ENCODE data around the gene DSN1.

Gene DSN1

GRCh38 chr20:36754656-36755222 is 18.8 kb downstream of the DSN1 start:
- DNase-seq (ENCODE audit: low spot score): peak; percentile 58

- no peak for DNase-seq (ENCODE audit: low spot score)
These were observed 21.0 kb downstream of the DSN1 start for GRCh38 chr20:36752582-36752981.

DNA sequence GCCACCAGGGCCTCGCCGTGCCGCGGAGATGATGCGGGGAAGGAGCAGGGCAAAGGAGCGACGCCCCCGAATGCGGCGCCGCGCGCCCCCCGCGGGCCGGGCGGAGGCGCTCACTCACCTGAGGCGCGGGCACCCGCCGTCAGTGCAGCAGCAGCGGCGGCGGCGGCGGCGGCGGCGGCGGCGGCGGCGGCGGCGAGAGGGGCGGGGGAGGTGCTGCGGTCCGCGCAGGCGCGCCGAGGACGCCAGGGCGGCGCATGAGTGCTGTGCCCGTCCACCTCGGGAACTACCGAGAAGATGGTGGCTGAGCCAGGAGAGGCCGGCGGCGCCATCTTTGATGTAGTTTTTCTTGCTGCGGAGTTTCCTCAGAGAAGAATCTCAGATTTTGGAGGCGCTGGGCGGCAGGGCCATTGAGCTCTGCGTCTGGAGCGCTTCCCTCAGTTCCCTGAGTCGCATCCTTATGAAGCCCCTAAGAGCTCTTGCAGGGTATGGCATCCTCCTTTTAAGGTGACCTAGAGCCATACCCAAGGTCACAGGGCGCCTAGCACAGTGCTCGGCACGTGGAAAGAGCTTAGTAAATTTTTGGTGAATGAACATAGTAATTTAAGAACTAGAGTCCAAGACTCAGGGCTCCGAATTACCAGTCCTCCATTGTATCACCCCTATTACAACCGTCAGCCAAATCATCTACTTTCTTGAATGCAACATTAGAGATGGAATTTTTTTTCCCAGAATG is 27.5 kb downstream of the DSN1 start, which contains the start of gene NDRG3:
Gene NDRG3, minus strand, starts transcription at position 164 of the 733 bp plus-strand sequence. CDS start 24,355 bp downstream, outside the sequence.
- DNase-seq (ENCODE audit: low spot score): peak; percentile 95

DNA sequence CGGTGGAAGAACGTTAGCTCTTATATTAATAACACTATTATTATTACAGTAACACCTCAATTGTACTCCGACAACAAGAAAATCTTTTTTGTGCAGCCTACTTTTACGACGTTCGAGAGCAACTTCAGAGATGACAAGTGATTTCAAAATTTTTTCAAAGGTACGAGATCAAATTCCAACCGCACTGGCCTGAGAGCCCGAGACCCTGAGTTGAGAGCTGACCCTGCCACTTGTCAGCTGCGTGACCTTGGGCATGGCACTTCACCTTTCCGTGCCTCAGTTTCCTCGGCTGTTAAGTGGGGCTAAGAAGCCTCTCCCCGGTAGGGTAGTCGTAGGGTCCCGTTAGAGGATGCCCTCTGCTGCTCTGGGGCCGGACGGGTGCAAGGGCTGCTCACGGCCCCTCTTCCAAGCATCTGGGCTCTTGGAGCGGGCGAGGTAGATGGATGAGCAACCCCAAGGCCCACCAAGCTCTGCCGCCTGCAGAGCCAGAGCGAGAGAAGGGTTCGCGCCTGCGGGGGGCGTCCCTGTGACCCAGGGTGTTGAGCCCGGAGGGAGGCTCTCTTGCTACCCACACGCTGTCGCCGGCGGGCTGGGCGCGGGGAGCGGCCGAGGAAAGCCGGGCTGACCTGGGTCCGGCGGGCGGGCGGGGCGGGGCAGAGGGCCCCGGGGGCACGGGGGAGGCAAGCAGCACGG is 28.2 kb downstream of the DSN1 start:
- no peak for DNase-seq (ENCODE audit: low spot score)

DNA sequence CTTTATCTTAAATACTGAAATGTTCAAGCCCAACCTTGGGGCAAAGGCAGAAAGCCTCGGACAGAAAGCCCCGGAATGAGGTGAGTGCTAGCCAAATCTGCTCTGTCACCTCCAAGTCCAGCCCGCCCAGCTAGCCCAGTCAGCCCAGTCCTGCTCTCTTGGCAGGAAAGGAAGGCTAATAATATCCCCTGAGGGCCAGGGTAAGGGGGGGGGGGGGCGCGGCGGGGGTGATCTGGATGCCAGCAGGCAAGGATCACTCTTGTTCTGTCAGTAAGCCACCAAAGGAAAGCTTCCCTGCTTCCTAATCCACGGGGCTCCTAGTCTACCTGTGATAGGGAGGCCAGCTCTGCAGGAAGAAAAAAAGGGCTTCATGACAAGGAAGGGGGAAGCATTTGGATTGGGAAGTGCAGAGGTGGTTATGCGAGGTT is 28.8 kb downstream of the DSN1 start:
- DNase-seq (ENCODE audit: low spot score): peak; percentile 51

DNA sequence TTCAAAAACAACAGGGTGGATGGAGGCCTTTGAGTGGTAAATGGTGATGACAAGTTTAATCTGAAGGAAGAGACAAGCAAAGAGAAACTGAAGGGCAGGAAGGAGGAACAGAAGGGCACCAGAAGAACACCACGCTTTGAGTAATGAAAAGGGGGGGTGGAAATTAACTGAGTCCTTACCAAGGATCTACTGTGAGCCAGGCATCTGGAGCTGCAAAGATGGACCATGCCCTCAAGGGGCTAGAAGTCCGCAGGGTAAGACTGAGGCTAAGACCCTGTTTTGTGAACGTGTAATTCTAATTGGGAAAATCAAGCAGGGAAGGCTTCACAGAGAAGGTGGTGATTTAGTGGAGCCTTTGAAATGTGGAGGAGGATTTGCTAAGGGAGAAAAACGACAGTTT is 29.3 kb downstream of the DSN1 start:
- no peak for DNase-seq (ENCODE audit: low spot score)

DNA sequence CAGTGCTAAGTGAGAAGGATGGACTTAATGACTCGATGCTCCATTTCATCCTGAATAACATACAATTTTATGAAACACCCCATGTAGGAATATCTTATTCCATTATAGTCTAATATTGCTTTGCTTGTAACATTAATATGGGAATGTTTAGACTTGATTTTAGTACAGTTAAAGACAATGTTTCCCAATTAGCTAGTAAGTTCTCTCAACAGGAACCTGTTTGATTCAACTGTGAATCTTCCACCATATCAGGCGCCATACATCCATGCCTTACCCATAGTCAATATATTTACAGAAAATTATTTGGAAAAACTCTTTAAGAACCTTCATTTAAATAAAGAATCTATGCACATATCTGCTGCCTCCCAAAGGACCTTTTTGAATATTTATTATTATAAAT is 31.0 kb downstream of the DSN1 start:
- no peak for DNase-seq (ENCODE audit: low spot score)

DNA sequence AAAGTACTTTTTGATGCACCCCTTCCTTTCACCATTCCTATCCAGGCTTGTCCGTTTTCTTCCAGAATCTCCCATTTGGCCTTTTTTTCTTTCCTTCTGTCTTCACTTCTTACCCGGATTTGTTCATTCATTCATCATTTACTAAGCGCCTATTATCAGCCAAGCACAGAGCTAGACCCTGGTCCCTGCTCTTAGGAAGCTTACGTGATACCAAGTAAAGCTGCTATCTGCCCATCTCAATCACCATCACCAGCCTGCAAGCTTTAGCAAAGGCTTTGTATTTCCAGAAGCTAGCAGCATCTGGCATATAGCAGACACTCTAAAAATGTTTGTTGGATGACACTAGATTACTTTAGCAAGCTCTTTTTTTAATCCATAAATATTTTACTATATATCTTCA is 32.5 kb downstream of the DSN1 start:
- no peak for DNase-seq (ENCODE audit: low spot score)

DNA sequence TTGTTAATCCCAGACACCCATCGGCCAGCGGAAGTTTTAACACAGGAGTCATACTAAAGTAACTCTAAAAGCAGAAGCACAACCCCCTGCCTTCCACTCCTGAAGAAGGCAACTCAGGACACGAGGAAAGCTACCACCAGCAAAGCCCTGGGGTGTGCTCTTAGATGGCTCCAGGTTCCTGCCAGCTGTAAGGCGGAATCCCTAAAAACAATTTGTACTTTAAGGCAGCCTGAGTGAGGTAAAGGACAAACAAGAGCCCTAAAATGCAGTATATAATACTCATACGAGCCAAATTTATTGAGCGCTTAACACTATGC is 36.4 kb downstream of the DSN1 start:
- no peak for DNase-seq (ENCODE audit: low spot score)

DNA sequence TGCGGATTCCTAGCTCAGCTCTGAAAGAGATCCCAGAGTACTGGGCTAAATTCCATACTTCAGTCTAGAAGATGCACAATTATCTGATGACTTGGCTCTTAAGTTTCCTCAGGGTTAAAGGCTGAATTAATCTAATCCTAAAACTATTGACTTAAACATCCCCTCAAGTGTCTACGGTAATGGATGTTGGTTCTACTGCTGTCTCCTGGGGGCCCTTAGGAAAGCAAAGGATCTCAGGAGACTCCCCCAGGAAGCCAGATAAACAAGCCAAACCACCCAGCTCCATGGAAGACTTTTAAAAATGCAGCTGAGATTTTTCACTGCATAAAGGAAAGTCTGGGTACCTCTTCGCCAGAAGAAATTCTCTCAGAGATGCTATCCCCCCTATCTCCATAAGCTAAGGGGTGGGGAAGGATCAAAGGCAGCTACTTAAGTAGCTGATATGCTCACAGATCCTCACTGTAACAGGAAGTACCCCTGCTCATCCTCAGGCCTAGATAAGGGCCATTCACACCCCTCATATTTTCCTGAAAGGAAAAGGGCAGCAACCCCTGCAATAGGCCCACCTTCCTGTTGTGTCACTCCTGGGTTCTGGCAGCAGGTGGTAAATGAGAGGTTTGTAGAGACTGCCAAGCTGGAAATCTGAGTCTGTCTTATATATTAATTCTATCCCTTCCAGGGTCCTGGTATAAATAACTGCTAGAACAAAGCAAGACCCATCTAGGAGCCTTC is 36.9 kb downstream of the DSN1 start:
- no peak for DNase-seq (ENCODE audit: low spot score)

DNA sequence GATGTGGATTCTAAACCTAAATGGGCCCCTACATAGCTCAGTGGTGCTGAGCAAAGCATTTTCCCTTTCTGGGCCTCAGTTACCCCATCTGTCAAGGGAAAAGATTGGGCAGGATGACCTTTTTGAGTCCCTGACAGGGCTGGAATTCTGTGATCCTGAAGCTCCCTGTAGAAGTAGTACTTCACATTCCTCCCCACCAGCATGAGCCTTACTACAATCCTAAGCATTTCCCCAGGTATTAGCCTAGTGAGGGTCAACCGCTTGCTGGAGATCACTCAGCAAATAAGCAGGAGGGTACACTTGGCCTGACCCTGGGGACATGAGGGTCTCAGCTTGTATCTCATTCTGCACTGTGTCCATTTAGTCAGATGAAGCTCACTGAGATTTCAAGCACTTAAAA is 41.1 kb downstream of the DSN1 start:
- DNase-seq (ENCODE audit: low spot score): no peak

DNA sequence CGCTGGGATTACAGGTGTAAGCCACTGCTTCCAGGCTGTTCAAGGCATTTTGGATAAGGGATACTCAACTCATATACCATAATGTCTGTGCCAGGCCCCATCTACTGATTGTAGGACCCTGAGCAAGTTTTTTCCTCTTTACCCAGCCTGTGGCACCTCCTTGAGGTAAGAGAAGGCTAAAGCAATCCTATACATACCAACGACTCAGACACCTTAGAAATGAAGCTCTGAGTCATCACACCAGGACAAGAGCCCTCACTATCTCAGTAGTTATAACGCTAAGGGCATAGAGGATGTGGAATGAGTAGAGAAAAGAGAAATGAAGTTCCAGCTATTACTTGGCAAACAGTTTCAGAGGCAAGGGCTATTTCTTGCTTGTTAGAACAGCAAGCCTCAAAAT is 44.6 kb downstream of the DSN1 start:
- DNase-seq (ENCODE audit: low spot score): no peak

DNA sequence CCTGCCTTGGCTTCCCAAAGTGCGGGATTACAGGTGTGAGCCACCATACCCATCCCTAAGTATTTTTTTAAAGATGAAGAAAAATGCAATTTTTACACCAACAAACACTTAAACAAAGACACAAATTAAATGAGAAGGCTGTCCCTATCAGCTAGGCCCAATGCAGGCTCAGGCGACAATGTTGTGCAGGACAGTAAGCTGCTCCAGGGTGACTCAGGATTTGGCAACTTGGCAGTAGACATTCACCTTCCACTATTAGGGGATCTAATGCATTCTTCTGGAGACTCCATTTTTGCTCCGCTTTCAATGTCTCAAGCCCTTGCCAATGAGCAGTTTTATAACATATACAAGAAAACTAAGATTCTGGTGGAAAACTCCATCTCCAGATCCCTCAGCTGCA is 47.4 kb downstream of the DSN1 start:
- no peak for DNase-seq (ENCODE audit: low spot score)

DNA sequence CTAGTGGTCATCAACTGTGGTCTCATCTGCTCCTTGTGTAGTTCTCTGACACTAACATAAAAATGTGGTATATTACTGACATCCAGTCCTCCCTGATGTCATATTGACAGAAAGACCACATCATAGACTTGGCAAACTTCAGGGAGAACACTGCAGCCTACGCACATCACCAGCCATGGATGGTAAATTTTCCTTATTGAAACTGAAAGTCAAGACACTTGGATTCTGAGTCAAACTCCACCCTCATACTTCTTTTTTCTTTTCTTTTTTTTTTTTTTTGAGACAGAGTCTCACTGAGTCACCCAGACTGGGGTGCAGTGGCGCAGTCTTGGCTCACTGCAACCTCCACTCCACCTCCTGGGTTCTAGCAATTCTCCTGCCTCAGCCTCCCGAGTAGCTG is 53.1 kb downstream of the DSN1 start:
- no peak for DNase-seq (ENCODE audit: low spot score)

- DNase-seq (ENCODE audit: low spot score): no peak
These were observed 55.9 kb downstream of the DSN1 start for GRCh38 chr20:36717657-36718056.

- DNase-seq (ENCODE audit: low spot score): no peak
These were observed 56.5 kb downstream of the DSN1 start for GRCh38 chr20:36717021-36717420.

- DNase-seq (ENCODE audit: low spot score): no peak
These were observed 60.8 kb downstream of the DSN1 start for GRCh38 chr20:36712775-36713174.

DNA sequence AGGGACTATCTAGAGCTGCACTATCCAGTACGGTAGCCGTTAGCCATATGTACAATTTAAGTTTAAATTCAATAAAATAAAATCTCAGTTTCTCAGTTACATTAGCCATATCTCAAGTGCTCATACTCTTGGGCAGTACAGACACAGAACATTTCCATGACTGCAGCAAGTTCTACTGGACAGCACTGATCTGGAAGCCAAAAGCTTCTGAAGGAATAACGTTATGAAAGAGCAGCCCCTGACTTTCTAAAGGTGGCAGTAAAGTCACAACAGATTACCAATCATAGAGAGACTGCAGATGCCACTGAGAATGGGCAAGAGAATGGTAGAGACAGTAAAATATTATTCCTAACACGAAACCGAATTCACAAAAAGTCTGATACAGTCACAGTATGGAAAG is 64.4 kb downstream of the DSN1 start:
- no peak for DNase-seq (ENCODE audit: low spot score)

DNA sequence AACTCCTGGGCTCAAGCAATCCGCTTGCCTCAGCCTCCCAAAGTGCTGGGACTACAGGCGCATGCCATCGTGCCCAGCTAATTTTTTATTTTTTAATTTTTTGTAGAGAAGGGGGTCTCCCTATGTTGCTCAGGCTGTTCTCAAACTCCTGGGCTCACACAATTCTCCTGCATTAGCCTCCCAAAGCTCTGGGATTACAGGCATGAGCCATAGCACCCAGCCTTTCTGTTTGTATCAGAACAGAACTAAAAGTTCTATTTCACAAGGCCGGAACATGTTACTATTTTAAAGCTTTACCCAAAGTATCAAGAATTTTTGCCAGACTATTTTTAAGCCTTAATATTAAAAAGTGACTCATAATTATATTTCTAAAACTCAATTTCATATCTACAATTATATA is 70.0 kb downstream of the DSN1 start:
- DNase-seq (ENCODE audit: low spot score): no peak
